Peyer's patch (tissue), 4 donors: ENCODE data around the gene DEK.

Source experiments
- POLR2A ChIP-seq, 2 donors: fragments of 450-650 bp; IDR thresholded peaks; one replicate each; pipeline ENCODE4 v1.5.1; 2017; ENCODE audit warnings: antibody characterized with exemption in 2 of 2, mild to moderate bottlenecking in 2 of 2, moderate library complexity in 2 of 2
- TF ChIP-seq, protein P1 (sequence below), 6 experiments: fragments of 450-650 bp in 4 of 6; fragments of 200-600 bp in 2 of 6; sonication (generic) in 1 of 6; IDR thresholded peaks; one replicate each; pipeline ENCODE4 v1.5.1; 2017 to 2019; ENCODE audit warnings: antibody characterized with exemption in 6 of 6, mild to moderate bottlenecking in 3 of 6, moderate library complexity in 1 of 6

GRCh38 chr6:18207949-18208348, 56.4 kb downstream of the DEK start:
- TF ChIP-seq, protein P1, sequence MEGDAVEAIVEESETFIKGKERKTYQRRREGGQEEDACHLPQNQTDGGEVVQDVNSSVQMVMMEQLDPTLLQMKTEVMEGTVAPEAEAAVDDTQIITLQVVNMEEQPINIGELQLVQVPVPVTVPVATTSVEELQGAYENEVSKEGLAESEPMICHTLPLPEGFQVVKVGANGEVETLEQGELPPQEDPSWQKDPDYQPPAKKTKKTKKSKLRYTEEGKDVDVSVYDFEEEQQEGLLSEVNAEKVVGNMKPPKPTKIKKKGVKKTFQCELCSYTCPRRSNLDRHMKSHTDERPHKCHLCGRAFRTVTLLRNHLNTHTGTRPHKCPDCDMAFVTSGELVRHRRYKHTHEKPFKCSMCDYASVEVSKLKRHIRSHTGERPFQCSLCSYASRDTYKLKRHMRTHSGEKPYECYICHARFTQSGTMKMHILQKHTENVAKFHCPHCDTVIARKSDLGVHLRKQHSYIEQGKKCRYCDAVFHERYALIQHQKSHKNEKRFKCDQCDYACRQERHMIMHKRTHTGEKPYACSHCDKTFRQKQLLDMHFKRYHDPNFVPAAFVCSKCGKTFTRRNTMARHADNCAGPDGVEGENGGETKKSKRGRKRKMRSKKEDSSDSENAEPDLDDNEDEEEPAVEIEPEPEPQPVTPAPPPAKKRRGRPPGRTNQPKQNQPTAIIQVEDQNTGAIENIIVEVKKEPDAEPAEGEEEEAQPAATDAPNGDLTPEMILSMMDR (IDR thresholded peaks at IDR 0.05) = no peak
- TF ChIP-seq POLR2A (IDR thresholded peaks at IDR 0.05) = no peak
